GM12878 (cell line): ENCODE measurements around the gene IDI2. TPM values are rescaled to one million over a fixed set of nuclear protein-coding genes. Genes with fewer than 3 reads are reported as not detected.

ENCODE experiments used
- ATAC-seq: fragments of 200-7000 bp; cut with Tn5 transposase; 3 replicates; pipeline ENCODE4 v1.9.1; 2020; ENCODE audit warnings: mild to moderate bottlenecking, moderate library complexity
- BruUV-seq: library from RNA; stranded (reverse); fragments of 400-500 nt; replicated peaks from 2 replicates; lab custom pipeline; 2021; lab: Mats Ljungman, UMichigan
- CTCF ChIA-PET: fragments of 300-600 bp; sonication (Branson Sonifier 250); formaldehyde crosslinking; extraction: SDS; loops from one replicate; lab custom pipeline; 2021; ENCODE audit warnings: inconsistent platforms; lab: Yijun Ruan, JAX
- POLR2A ChIA-PET: fragments of 350-600 bp; formaldehyde crosslinking; extraction: SDS; loops from one replicate; lab custom pipeline; 2021; ENCODE audit warnings: inconsistent platforms; lab: Charles Lee
- RAD21 ChIA-PET: fragments of 300-600 bp; sonication (Branson Sonifier 250); formaldehyde crosslinking; loops from one replicate; lab custom pipeline; 2023; ENCODE audit warnings: antibody characterized with exemption; ENCODE audit not compliant: unreplicated experiment; lab: Charles Lee
- SMC1A ChIA-PET: fragments of 300-600 bp; sonication (Branson Sonifier 250); formaldehyde crosslinking; loops from one replicate; lab custom pipeline; 2023; ENCODE audit not compliant: unreplicated experiment, uncharacterized antibody; lab: Charles Lee
- DNase-seq: peaks from one replicate; pipeline ENCODE4 v3.0.0-alpha.2; 2011; ENCODE audit warnings: low read depth, low spot score
- FAIRE-seq: peaks from 3 replicates; lab custom pipeline; 2011; peaks lifted over from hg19 to GRCh38; lab: Jason Lieb, UNC
- H2AFZ ChIP-seq: 2 replicates; pipeline ENCODE4 v1.6.0; 2011; ENCODE audit warnings: low read depth, low read length, control low read depth; ENCODE audit not compliant: control insufficient read depth
- H3K27ac ChIP-seq: 2 replicates; pipeline ENCODE4 v1.5.1; 2011; ENCODE audit warnings: control low read depth; ENCODE audit not compliant: control insufficient read depth, insufficient read depth
- H3K27me3 ChIP-seq, 2 experiments: replicated peaks in 1 of 2; 2 replicates each; pipeline versions ENCODE4 v1.6.0 to v1.6.1; 2011; ENCODE audit warnings: low read length in 1 of 2; ENCODE audit not compliant: control insufficient read depth in 2 of 2, insufficient read depth in 2 of 2
- H3K36me3 ChIP-seq, 2 experiments: 2 replicates each; pipeline ENCODE4 v1.5.1; 2011; ENCODE audit warnings: low read length in 1 of 2; ENCODE audit not compliant: control insufficient read depth in 2 of 2, insufficient read depth in 2 of 2
- H3K4me1 ChIP-seq: 2 replicates; pipeline ENCODE4 v1.6.1; 2011; ENCODE audit warnings: mild to moderate bottlenecking, low read length, moderate library complexity, mixed read lengths; ENCODE audit not compliant: control insufficient read depth, insufficient read depth
- H3K4me2 ChIP-seq: 2 replicates; pipeline ENCODE4 v1.6.0; 2011; ENCODE audit warnings: control low read depth; ENCODE audit not compliant: control insufficient read depth, insufficient read depth
- H3K4me3 ChIP-seq: fragments of 200-600 bp; sonication (generic); 2 replicates; pipeline ENCODE4 v1.5.1; 2016
- H3K79me2 ChIP-seq: 2 replicates; pipeline ENCODE4 v1.6.0; 2011; ENCODE audit warnings: low read length; ENCODE audit not compliant: control insufficient read depth, insufficient read depth
- H3K9ac ChIP-seq: 2 replicates; pipeline ENCODE4 v1.8.0; 2011; ENCODE audit warnings: low read length, control low read depth, mixed read lengths; ENCODE audit not compliant: control insufficient read depth, insufficient read depth
- H3K9me3 ChIP-seq: replicated peaks from 3 replicates; pipeline ENCODE4 v1.5.1; 2011; ENCODE audit warnings: mild to moderate bottlenecking, low read length; ENCODE audit not compliant: control insufficient read depth, insufficient read depth
- H4K20me1 ChIP-seq: 2 replicates; pipeline ENCODE4 v1.6.0; 2011; ENCODE audit not compliant: control insufficient read depth, insufficient read depth
- CBX5 ChIP-seq: sonication (generic); IDR thresholded peaks from 2 replicates; pipeline ENCODE4 v1.6.1; 2016; ENCODE audit warnings: low read depth, moderate library complexity, mild to moderate bottlenecking, inconsistent platforms
- CHD2 ChIP-seq: IDR thresholded peaks from 2 replicates; pipeline ENCODE4 v1.6.1; 2011; ENCODE audit warnings: low read depth, low read length, improper control_type of control experiment, borderline replicate concordance
- EGR1 ChIP-seq, 2 experiments: IDR thresholded peaks; 1 replicate in 1 of 2; 2 replicates in 1 of 2; pipeline ENCODE4 v1.6.1; 2011 to 2012; ENCODE audit warnings: low read depth in 2 of 2, low read length in 2 of 2, borderline replicate concordance in 1 of 2, mild to moderate bottlenecking in 1 of 2, moderate library complexity in 1 of 2
- FOXM1 ChIP-seq: IDR thresholded peaks from 2 replicates; pipeline ENCODE4 v1.6.1; 2012; ENCODE audit warnings: low read depth, mild to moderate bottlenecking, inconsistent platforms, low read length, moderate library complexity
- IRF4 ChIP-seq: IDR thresholded peaks from 2 replicates; pipeline ENCODE4 v1.6.1; 2011; ENCODE audit warnings: low read depth, low read length
- JUNB ChIP-seq: IDR thresholded peaks from 2 replicates; pipeline ENCODE4 v1.6.1; 2016; ENCODE audit warnings: antibody characterized with exemption, mild to moderate bottlenecking
- KAT2A ChIP-seq: conservative IDR thresholded peaks from 2 replicates; pipeline ENCODE4 v1.6.1; 2011; ENCODE audit warnings: low read depth, low read length; ENCODE audit not compliant: control insufficient read depth
- KDM1A ChIP-seq: fragments of 200-600 bp; sonication (generic); IDR thresholded peaks from 2 replicates; pipeline ENCODE4 v1.6.1; 2016; ENCODE audit warnings: borderline replicate concordance
- KLF5 ChIP-seq: fragments of 450-650 bp; IDR thresholded peaks from 2 replicates; pipeline ENCODE4 v1.6.1; 2014; ENCODE audit warnings: mild to moderate bottlenecking; ENCODE audit not compliant: partially characterized antibody
- NFIC ChIP-seq: IDR thresholded peaks from 2 replicates; pipeline ENCODE4 v1.6.1; 2012; ENCODE audit warnings: low read depth, mild to moderate bottlenecking, inconsistent platforms, low read length, moderate library complexity
- POLR2A ChIP-seq: IDR thresholded peaks from 2 replicates; pipeline ENCODE4 v1.6.1; 2011; ENCODE audit warnings: low read depth, mild to moderate bottlenecking, low read length
- STAT1 ChIP-seq: fragments of 450-650 bp; conservative IDR thresholded peaks from 2 replicates; pipeline ENCODE4 v1.6.1; 2014; ENCODE audit warnings: antibody characterized with exemption, mild to moderate bottlenecking
- TCF7 ChIP-seq: IDR thresholded peaks from 2 replicates; pipeline ENCODE4 v1.6.1; 2014; ENCODE audit warnings: antibody characterized with exemption, borderline replicate concordance
- ZNF217 ChIP-seq: fragments of 450-650 bp; IDR thresholded peaks from 2 replicates; pipeline ENCODE4 v1.6.1; 2017; ENCODE audit warnings: antibody characterized with exemption, mild to moderate bottlenecking
- ZNF622 ChIP-seq: fragments of 450-650 bp; IDR thresholded peaks from 2 replicates; pipeline ENCODE4 v1.6.1; 2017; ENCODE audit warnings: mild to moderate bottlenecking, inconsistent platforms
- WGBS: methylation state at CpG from one replicate; pipeline ENCODE4 v1.1.6; 2016; ENCODE audit warnings: low lambda C conversion rate; ENCODE audit not compliant: insufficient replicate concordance, insufficient coverage; ENCODE audit errors: missing lambda C conversion rate; 5-methylcytosine and 5-hydroxymethylcytosine counted together
- in situ Hi-C: fragments of 300-500 bp; cut with MboI; formaldehyde crosslinking; loops from 9 replicates; pipeline ENCODE4 v1.14.3; 2018; ENCODE audit warnings: mixed read lengths
- intact Hi-C: fragments of 100-400 bp; cut with micrococcal nuclease; formaldehyde crosslinking; loops from one replicate; pipeline ENCODE4 v1.14.2; 2022; ENCODE audit not compliant: unreplicated experiment
- polyA plus RNA-seq, 11 experiments: library from polyadenylated mRNA; depleted of rRNA in 4 of 11; unstranded in 6 of 11; stranded (reverse) in 5 of 11; fragments of >200 nt; fragmentation: Nextera tagmentation in 4 of 11; fragmentation: Illumina TruSeq in 1 of 11; extraction: Ambion mirVana in 4 of 11; extraction: Trizol in 1 of 11; gene quantifications; 1 replicate in 1 of 11; 2 replicates in 10 of 11; pipeline versions ENCODE4 v1.2.1 to v1.2.3, GENCODE V29; 2011 to 2016; ENCODE audit warnings: inconsistent platforms in 2 of 11, missing spikeins in 2 of 11, low read depth in 1 of 11
- total RNA-seq, 4 experiments: library from RNA; depleted of rRNA in 3 of 4; stranded (reverse); fragments of >200 nt in 3 of 4; fragmentation: Illumina TruSeq in 1 of 4; extraction: Trizol in 1 of 4; gene quantifications; 2 replicates each; pipeline versions ENCODE4 v1.2.1 to v1.2.3, GENCODE V29; 2013 to 2021
- TF ChIP-seq, protein P1 (sequence below): IDR thresholded peaks from 2 replicates; pipeline ENCODE4 v1.6.1; 2012; ENCODE audit warnings: mild to moderate bottlenecking, low read depth, low read length
- TF ChIP-seq, protein P2 (sequence below): fragments of 150-350 bp; IDR thresholded peaks from 2 replicates; pipeline ENCODE4 v1.6.1; 2016; ENCODE audit warnings: low read depth, low read length

Gene IDI2
- total and polyA plus RNA-seq, 10 of the 15 experiments (the other 5 are each of a cell fraction or from before 2014, with no cell fraction given), result 0.06 TPM; not detected in 9

DNA sequence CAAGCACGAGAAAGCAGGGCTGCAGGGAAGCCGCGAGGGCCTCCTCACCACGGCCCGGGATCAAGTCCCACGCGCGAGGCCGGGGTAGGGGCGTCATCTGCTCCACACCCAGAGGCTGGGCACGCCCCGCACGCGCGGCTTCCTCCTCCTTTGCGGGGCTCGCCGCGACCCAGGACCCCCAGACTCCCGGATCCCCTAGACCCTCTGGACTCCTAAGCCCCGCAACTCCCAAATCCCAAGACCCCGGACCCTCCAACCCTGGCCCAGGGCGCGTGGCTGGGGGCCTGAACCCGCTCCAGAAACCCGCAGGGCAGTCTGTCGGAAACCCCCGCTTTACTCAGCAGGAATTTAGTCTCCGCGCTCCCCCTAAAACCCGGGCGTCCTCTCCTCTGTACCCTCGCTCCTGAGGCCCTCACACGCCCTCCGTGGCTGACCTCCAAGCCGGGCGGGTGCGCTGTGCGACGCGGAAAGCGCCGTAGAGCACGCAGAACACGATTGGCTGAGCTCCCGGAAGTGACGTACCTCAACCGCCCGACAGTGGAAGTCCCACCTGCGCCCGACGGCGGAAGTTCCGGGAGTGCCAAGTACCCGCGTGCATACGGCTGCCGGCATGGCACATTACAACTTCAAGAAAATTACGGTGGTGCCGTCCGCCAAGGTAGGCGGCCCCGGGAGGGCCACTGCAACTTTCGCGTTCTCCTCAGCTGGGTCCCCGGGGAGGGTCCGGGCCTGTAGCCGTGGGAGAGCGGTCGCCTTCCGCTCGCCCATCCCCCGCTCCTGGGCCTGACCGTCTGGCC lies 37.6 kb downstream of the IDI2 start, which contains the start of gene GTPBP4:
TSS of gene GTPBP4 (plus strand) at position 565 of the 797 bp plus-strand sequence. CDS start at position 611, 46 bp downstream.
- no peaks in the 10 kb centered on the region; the same call in 2 of the 3 replicates for H3K9me3 ChIP-seq
- peak; percentile 97 for FAIRE-seq
- peaks cover 3% of the 10 kb centered on the region; the same call in 1 of the 2 replicates for H4K20me1 ChIP-seq
- peaks cover 50% of the 10 kb centered on the region for H3K79me2 ChIP-seq
- intact Hi-C loops (loop anchor here (1.0 to 5.0 kb wide), 3 partner anchors 14 to 57 kb away; partner anchors contain the start of gene LARP4B), in situ Hi-C loops (no loop called here)
- POLR2A ChIA-PET, result interaction anchor here (0.7 to 3.5 kb wide), 5 partner anchors 14 to 850 kb away, joined by 3 to 23 read pairs (median 3); partner anchors contain the start of genes LARP4B and WDR37
- RAD21 ChIA-PET, result interaction anchor here (1.0 to 2.3 kb wide), 6 partner anchors 10 to 61 kb away, joined by 3 to 9 read pairs (median 6); partner anchors contain the start of gene IDI1
- H3K27ac ChIP-seq, result peak within 1 kb of the TSS; percentile 92
- BruUV-seq, result TSS peak; percentile 80
- H3K9ac ChIP-seq, result peak within 1 kb of the TSS; percentile 93
- SMC1A ChIA-PET, result interaction anchor here (0.5 to 4.5 kb wide), 11 partner anchors 9 to 68 kb away, joined by 3 to 25 read pairs (median 6); partner anchors contain the start of genes LARP4B and WDR37
- CTCF ChIA-PET, result interaction anchor here (0.6 to 2.1 kb wide), 5 partner anchors 14 to 57 kb away, joined by 3 to 6 read pairs (median 4); no protein-coding TSS in a partner anchor
- H3K27me3 ChIP-seq, result no peaks in the 10 kb centered on the region
- peak within 1 kb of the TSS; percentile 75 for H3K4me3 ChIP-seq
- peak within 1 kb of the TSS; percentile 89 for H3K4me2 ChIP-seq
- H2AFZ ChIP-seq, result peak within 1 kb of the TSS; percentile 76
- WGBS, result under 1% methylated on average over 67 of the region's 74 CpGs
- DNase-seq, result peak; percentile 86
- peaks cover 14% of the 10 kb centered on the region for H3K4me1 ChIP-seq
- ATAC-seq, result peak; percentile 96
- peaks cover 3 to 7% of the 10 kb centered on the region in 2 experiments for H3K36me3 ChIP-seq
- TF ChIP-seq JUNB (no peak), NFIC (no peak), ZNF217 (no peak), EGR1 (IDR thresholded peaks at IDR 0.05; ENCODE audit: borderline replicate concordance in 1 of 2, low read depth in 2 of 2, low read length in 2 of 2) (0 out of 3 replicates have a peak, but pooled peaks of 1 of the 2 experiments have one; percentile 51), IRF4 (peak; percentile 17; the same call in 1 of the 2 replicates), KAT2A (no peak), POLR2A (peak; percentile 88), CBX5 (0 out of 2 replicates have a peak, but pooled peaks have one; percentile 64), STAT1 (no peak; the same call in 1 of the 2 replicates), KLF5 (no peak), CHD2 (peak; percentile 89), KDM1A (no peak), FOXM1 (no peak), ZNF622 (no peak), TCF7 (no peak)
- TF ChIP-seq, protein P1, sequence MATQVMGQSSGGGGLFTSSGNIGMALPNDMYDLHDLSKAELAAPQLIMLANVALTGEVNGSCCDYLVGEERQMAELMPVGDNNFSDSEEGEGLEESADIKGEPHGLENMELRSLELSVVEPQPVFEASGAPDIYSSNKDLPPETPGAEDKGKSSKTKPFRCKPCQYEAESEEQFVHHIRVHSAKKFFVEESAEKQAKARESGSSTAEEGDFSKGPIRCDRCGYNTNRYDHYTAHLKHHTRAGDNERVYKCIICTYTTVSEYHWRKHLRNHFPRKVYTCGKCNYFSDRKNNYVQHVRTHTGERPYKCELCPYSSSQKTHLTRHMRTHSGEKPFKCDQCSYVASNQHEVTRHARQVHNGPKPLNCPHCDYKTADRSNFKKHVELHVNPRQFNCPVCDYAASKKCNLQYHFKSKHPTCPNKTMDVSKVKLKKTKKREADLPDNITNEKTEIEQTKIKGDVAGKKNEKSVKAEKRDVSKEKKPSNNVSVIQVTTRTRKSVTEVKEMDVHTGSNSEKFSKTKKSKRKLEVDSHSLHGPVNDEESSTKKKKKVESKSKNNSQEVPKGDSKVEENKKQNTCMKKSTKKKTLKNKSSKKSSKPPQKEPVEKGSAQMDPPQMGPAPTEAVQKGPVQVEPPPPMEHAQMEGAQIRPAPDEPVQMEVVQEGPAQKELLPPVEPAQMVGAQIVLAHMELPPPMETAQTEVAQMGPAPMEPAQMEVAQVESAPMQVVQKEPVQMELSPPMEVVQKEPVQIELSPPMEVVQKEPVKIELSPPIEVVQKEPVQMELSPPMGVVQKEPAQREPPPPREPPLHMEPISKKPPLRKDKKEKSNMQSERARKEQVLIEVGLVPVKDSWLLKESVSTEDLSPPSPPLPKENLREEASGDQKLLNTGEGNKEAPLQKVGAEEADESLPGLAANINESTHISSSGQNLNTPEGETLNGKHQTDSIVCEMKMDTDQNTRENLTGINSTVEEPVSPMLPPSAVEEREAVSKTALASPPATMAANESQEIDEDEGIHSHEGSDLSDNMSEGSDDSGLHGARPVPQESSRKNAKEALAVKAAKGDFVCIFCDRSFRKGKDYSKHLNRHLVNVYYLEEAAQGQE, result no peak
- TF ChIP-seq, protein P2, sequence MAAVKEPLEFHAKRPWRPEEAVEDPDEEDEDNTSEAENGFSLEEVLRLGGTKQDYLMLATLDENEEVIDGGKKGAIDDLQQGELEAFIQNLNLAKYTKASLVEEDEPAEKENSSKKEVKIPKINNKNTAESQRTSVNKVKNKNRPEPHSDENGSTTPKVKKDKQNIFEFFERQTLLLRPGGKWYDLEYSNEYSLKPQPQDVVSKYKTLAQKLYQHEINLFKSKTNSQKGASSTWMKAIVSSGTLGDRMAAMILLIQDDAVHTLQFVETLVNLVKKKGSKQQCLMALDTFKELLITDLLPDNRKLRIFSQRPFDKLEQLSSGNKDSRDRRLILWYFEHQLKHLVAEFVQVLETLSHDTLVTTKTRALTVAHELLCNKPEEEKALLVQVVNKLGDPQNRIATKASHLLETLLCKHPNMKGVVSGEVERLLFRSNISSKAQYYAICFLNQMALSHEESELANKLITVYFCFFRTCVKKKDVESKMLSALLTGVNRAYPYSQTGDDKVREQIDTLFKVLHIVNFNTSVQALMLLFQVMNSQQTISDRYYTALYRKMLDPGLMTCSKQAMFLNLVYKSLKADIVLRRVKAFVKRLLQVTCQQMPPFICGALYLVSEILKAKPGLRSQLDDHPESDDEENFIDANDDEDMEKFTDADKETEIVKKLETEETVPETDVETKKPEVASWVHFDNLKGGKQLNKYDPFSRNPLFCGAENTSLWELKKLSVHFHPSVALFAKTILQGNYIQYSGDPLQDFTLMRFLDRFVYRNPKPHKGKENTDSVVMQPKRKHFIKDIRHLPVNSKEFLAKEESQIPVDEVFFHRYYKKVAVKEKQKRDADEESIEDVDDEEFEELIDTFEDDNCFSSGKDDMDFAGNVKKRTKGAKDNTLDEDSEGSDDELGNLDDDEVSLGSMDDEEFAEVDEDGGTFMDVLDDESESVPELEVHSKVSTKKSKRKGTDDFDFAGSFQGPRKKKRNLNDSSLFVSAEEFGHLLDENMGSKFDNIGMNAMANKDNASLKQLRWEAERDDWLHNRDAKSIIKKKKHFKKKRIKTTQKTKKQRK, result 0 out of 2 replicates have a peak, but pooled peaks have one; percentile 22
